DND-41 (cell line): ENCODE results near the gene GJD3.

Source experiments
- CTCF ChIP-seq: IDR thresholded peaks from 2 replicates; pipeline ENCODE4 v1.5.1; 2012; ENCODE audit warnings: borderline replicate concordance, low read length, moderate library complexity, mild to moderate bottlenecking; ENCODE audit not compliant: poor library complexity, severe bottlenecking; ENCODE audit errors: extremely low read depth
- EZH2 ChIP-seq: IDR thresholded peaks from 3 replicates; pipeline ENCODE4 v1.6.1; 2012; ENCODE audit warnings: borderline replicate concordance, low read depth, mild to moderate bottlenecking, moderate library complexity, low read length, inconsistent platforms; ENCODE audit not compliant: severe bottlenecking

GRCh38 chr17:40361063-40361924 is 3.2 kb downstream of the GJD3 start:
- no peak for TF ChIP-seq EZH2
- TF ChIP-seq CTCF: no peak
